Body of pancreas (tissue), 4 donors: ENCODE measurements around the gene STPG1.

ENCODE experiments used
- POLR2A ChIP-seq, 3 donors: fragments of 450-650 bp; IDR thresholded peaks; one replicate each; pipeline ENCODE4 v1.6.1; 2016; ENCODE audit warnings: antibody characterized with exemption in 3 of 3, mild to moderate bottlenecking in 2 of 3
- TF ChIP-seq, protein P1 (sequence below), 7 experiments: fragments of 450-650 bp in 4 of 7; fragments of 200-600 bp in 3 of 7; sonication (generic) in 3 of 7; IDR thresholded peaks; one replicate each; pipeline ENCODE4 v1.5.1; 2016 to 2019; ENCODE audit warnings: antibody characterized with exemption in 7 of 7

DNA sequence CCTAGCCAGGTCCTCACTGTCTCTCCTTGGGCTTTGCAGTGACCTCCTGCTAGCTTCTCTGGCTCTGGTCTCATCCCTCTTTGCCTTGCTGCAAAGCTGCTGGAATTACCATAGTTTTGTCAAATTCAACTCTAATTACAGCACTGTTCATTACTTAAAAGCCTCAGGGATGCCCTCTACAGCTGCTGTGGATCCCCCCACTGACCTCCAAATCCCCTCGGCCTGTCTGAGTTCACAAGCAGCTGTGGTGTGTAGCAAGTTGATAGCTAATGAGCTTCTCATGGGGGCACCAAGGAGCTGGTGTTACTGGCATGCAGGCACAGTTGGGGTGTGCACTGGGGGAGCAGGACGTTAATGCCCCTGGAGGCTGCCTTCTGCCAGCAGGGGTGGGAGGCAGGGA is 26.9 kb upstream of the STPG1 start:
- TF ChIP-seq, protein P1, sequence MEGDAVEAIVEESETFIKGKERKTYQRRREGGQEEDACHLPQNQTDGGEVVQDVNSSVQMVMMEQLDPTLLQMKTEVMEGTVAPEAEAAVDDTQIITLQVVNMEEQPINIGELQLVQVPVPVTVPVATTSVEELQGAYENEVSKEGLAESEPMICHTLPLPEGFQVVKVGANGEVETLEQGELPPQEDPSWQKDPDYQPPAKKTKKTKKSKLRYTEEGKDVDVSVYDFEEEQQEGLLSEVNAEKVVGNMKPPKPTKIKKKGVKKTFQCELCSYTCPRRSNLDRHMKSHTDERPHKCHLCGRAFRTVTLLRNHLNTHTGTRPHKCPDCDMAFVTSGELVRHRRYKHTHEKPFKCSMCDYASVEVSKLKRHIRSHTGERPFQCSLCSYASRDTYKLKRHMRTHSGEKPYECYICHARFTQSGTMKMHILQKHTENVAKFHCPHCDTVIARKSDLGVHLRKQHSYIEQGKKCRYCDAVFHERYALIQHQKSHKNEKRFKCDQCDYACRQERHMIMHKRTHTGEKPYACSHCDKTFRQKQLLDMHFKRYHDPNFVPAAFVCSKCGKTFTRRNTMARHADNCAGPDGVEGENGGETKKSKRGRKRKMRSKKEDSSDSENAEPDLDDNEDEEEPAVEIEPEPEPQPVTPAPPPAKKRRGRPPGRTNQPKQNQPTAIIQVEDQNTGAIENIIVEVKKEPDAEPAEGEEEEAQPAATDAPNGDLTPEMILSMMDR (IDR thresholded peaks at IDR 0.05): no peak
- TF ChIP-seq POLR2A (IDR thresholded peaks at IDR 0.05): no peak
